ENCODE results near the gene BICDL2. TPM values are rescaled to one million over a fixed set of nuclear protein-coding genes. Genes with fewer than 3 reads are reported as not detected.

Gene BICDL2
- total and polyA plus RNA-seq, 2 donors (not counting 1 experiment from before 2014, with no cell fraction given) = not detected

GRCh38 chr16:3004319-3004718 is 32.4 kb downstream of the BICDL2 start:
- Histone ChIP-seq H3K4me1 (ENCODE audit: control insufficient read depth, extremely low read depth, insufficient read depth, low read length) (no peaks in the 10 kb centered on the region), H3K27ac (ENCODE audit: insufficient read depth, low read length) (no peak overlapping the region), H3K4me2 (ENCODE audit: extremely low read depth, insufficient read depth, low read length) (no peak overlapping the region), H3K27me3 (ENCODE audit: control insufficient read depth, insufficient read depth, low read length) (peaks cover 4% of the 10 kb centered on the region), H3K9me3 (ENCODE audit: control insufficient read depth, insufficient read depth, low read depth, low read length) (no peaks in the 10 kb centered on the region), H2AFZ (ENCODE audit: low read length) (no peak overlapping the region), H3K4me3 (replicated peaks in 1 of 4; ENCODE audit: control extremely low read depth in 1 of 4, insufficient read depth in 1 of 4, low read depth in 3 of 4, low read length in 4 of 4) (peak overlapping the region in 1 of 4 experiments; percentile 14), H3K79me2 (ENCODE audit: control insufficient read depth, insufficient read depth, low read length) (no peaks in the 10 kb centered on the region), H4K20me1 (ENCODE audit: control insufficient read depth, extremely low read depth, insufficient read depth, low read length) (no peaks in the 10 kb centered on the region), H3K36me3 (ENCODE audit: control insufficient read depth, insufficient read depth, low read length) (no peaks in the 10 kb centered on the region), H3K9ac (ENCODE audit: insufficient read depth, low read length) (no peak overlapping the region)
- TF ChIP-seq CTCF (conservative IDR thresholded peaks at IDR 0.05 in 1 of 2, IDR thresholded peaks at IDR 0.05 in 1 of 2; ENCODE audit: low read depth in 1 of 2, low read length in 2 of 2) (no peak), EZH2 (IDR thresholded peaks at IDR 0.05; ENCODE audit: low read length, missing control alignments) (no peak)
- no peak for DNase-seq (ENCODE audit: low read depth in 2 of 2)

GRCh38 chr16:3003582-3004270 is 33.0 kb downstream of the BICDL2 start:
- Histone ChIP-seq H3K4me1 (ENCODE audit: control insufficient read depth, extremely low read depth, insufficient read depth, low read length) (no peaks in the 10 kb centered on the region), H3K27me3 (ENCODE audit: control insufficient read depth, insufficient read depth, low read length) (peaks cover 4% of the 10 kb centered on the region), H3K9me3 (ENCODE audit: control insufficient read depth, insufficient read depth, low read depth, low read length) (no peaks in the 10 kb centered on the region), H3K36me3 (ENCODE audit: control insufficient read depth, insufficient read depth, low read length) (no peaks in the 10 kb centered on the region), H4K20me1 (ENCODE audit: control insufficient read depth, extremely low read depth, insufficient read depth, low read length) (no peaks in the 10 kb centered on the region), H3K9ac (ENCODE audit: insufficient read depth, low read length) (no peak overlapping the region), H3K4me3 (replicated peaks in 1 of 4; ENCODE audit: control extremely low read depth in 1 of 4, insufficient read depth in 1 of 4, low read depth in 3 of 4, low read length in 4 of 4) (no peak overlapping the region), H3K27ac (ENCODE audit: insufficient read depth, low read length) (no peak overlapping the region), H2AFZ (ENCODE audit: low read length) (no peak overlapping the region), H3K79me2 (ENCODE audit: control insufficient read depth, insufficient read depth, low read length) (no peaks in the 10 kb centered on the region), H3K4me2 (ENCODE audit: extremely low read depth, insufficient read depth, low read length) (no peak overlapping the region)
- DNase-seq (ENCODE audit: low read depth in 2 of 2) = peak; percentile 97 to 98
- TF ChIP-seq EZH2 (IDR thresholded peaks at IDR 0.05; ENCODE audit: low read length, missing control alignments) (no peak), CTCF (conservative IDR thresholded peaks at IDR 0.05 in 1 of 2, IDR thresholded peaks at IDR 0.05 in 1 of 2; ENCODE audit: low read depth in 1 of 2, low read length in 2 of 2) (peak in 1 of 2 donors; percentile 32)

GRCh38 chr16:3001316-3001715 is 35.4 kb downstream of the BICDL2 start:
- H3K27me3 ChIP-seq (ENCODE audit: control insufficient read depth, insufficient read depth, low read length) = no peaks in the 10 kb centered on the region
- H3K79me2 ChIP-seq (ENCODE audit: control insufficient read depth, insufficient read depth, low read length) = no peaks in the 10 kb centered on the region
- H3K36me3 ChIP-seq (ENCODE audit: control insufficient read depth, insufficient read depth, low read length) = no peaks in the 10 kb centered on the region
- H3K27ac ChIP-seq (ENCODE audit: insufficient read depth, low read length) = no peak overlapping the region
- no peaks in the 10 kb centered on the region for H4K20me1 ChIP-seq (ENCODE audit: control insufficient read depth, extremely low read depth, insufficient read depth, low read length)
- H3K4me2 ChIP-seq (ENCODE audit: extremely low read depth, insufficient read depth, low read length) = no peak overlapping the region
- H3K9me3 ChIP-seq (ENCODE audit: control insufficient read depth, insufficient read depth, low read depth, low read length) = no peaks in the 10 kb centered on the region
- no peaks in the 10 kb centered on the region for H3K4me1 ChIP-seq (ENCODE audit: control insufficient read depth, extremely low read depth, insufficient read depth, low read length)
- no peak for DNase-seq (ENCODE audit: low read depth in 2 of 2)
- TF ChIP-seq CTCF (conservative IDR thresholded peaks at IDR 0.05 in 1 of 2, IDR thresholded peaks at IDR 0.05 in 1 of 2; ENCODE audit: low read depth in 1 of 2, low read length in 2 of 2) (no peak), EZH2 (IDR thresholded peaks at IDR 0.05; ENCODE audit: low read length, missing control alignments) (no peak)
- H2AFZ ChIP-seq (ENCODE audit: low read length) = no peak overlapping the region
- H3K4me3 ChIP-seq (replicated peaks in 1 of 4; ENCODE audit: control extremely low read depth in 1 of 4, insufficient read depth in 1 of 4, low read depth in 3 of 4, low read length in 4 of 4) = no peak overlapping the region
- H3K9ac ChIP-seq (ENCODE audit: insufficient read depth, low read length) = no peak overlapping the region

Data from fibroblast of lung (primary cell).